Activated CD8-positive, alpha-beta T cell treated with anti-CD3 and anti-CD28 coated beads for 36 hours (primary cell): ENCODE results near the gene ARHGDIB. TPM values are rescaled to one million over a fixed set of nuclear protein-coding genes. Genes with fewer than 3 reads are reported as not detected.

ENCODE experiments used
- ATAC-seq: fragments of 200-7000 bp; cut with Tn5 transposase; one replicate; pipeline ENCODE4 v1.10.0; 2021; ENCODE audit warnings: mild to moderate bottlenecking, moderate library complexity
- CTCF ChIA-PET: fragments of 350-600 bp; sonication (Branson Sonifier 250); formaldehyde crosslinking; loops from one replicate; lab custom pipeline; 2021; ENCODE audit warnings: antibody characterized with exemption; lab: Charles Lee
- POLR2A ChIA-PET: fragments of 350-600 bp; sonication (Branson Sonifier 250); formaldehyde crosslinking; loops from one replicate; lab custom pipeline; 2021; ENCODE audit warnings: antibody characterized with exemption; lab: Charles Lee
- DNase-seq: peaks from one replicate; pipeline ENCODE4 v3.0.0-alpha.2; 2020
- H3K27ac Mint-ChIP-seq: one replicate; pipeline ENCODE4 v1.8.0; 2021; ENCODE audit warnings: mild to moderate bottlenecking, mixed read lengths
- H3K27me3 Mint-ChIP-seq: one replicate; pipeline ENCODE4 v1.8.0; 2021; ENCODE audit warnings: mixed read lengths
- H3K36me3 Mint-ChIP-seq: one replicate; pipeline ENCODE4 v1.8.0; 2021; ENCODE audit warnings: low read depth, mixed read lengths
- H3K4me1 Mint-ChIP-seq: one replicate; pipeline ENCODE4 v1.8.0; 2021; ENCODE audit warnings: low read depth, mixed read lengths
- H3K4me3 Mint-ChIP-seq: one replicate; pipeline ENCODE4 v1.8.0; 2021; ENCODE audit warnings: mild to moderate bottlenecking, moderate library complexity, mixed read lengths
- H3K9me3 Mint-ChIP-seq: one replicate; pipeline ENCODE4 v1.8.0; 2021; ENCODE audit warnings: mixed read lengths
- CTCF ChIP-seq: fragments of 200-600 bp; IDR thresholded peaks from one replicate; pipeline ENCODE4 v1.8.0; 2022; ENCODE audit warnings: antibody characterized with exemption, mild to moderate bottlenecking
- intact Hi-C: fragments of 100-400 bp; cut with micrococcal nuclease; formaldehyde crosslinking; loops from one replicate; pipeline ENCODE4 v1.10.0; 2022
- total RNA-seq, 2 experiments: library from RNA; stranded (reverse); gene quantifications; one replicate each; pipeline ENCODE4 v1.2.3, GENCODE V29; 2021

The ARHGDIB gene
- total RNA-seq, 2 experiments from 2014 or later = 765 to 771 TPM

GRCh38 chr12:14981049-14981448 lies 19.6 kb upstream of the ARHGDIB start:
- no peak overlapping the region for H3K4me3 Mint-ChIP-seq
- no peaks in the 10 kb centered on the region for H3K27me3 Mint-ChIP-seq
- POLR2A ChIA-PET = interaction anchor here (1.2 to 1.7 kb wide), 3 partner anchors 19 to 25 kb away, joined by 4 to 5 read pairs (median 4); partner anchors contain the start of gene ARHGDIB
- TF ChIP-seq CTCF = no peak
- intact Hi-C loops = no loop called here
- DNase-seq = no peak
- peaks cover 55% of the 10 kb centered on the region for H3K4me1 Mint-ChIP-seq
- H3K36me3 Mint-ChIP-seq = no peaks in the 10 kb centered on the region
- ATAC-seq = no peak
- H3K9me3 Mint-ChIP-seq = no peaks in the 10 kb centered on the region
- CTCF ChIA-PET = interaction anchor here (0.9 to 1.4 kb wide), 3 partner anchors 13 to 19 kb away, joined by 3 read pairs; partner anchors contain the start of gene ARHGDIB
- no peak overlapping the region for H3K27ac Mint-ChIP-seq

DNA sequence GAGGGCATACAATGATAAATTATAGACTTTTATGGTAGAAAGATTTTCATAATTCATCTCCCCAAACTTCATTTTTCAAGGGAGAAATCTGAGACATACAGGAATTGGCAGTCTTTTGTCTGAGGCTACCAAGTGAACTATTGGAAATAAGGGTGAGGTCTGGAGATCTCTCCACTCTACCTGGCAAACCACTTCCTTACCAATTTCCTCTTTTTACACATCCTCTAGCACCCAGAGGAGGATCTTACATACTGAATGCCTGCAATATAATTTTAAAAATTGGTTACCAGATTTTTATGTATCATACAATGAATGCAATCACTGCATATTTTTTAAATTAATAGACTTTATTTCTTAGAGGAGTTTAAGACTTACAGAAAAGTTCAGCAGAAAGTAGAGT lies 18.1 kb upstream of the ARHGDIB start:
- ChIA-PET POLR2A (interaction anchor here (1.7 to 3.1 kb wide), 2 partner anchors 17 to 23 kb away, joined by 5 to 11 read pairs; partner anchors contain the start of gene ARHGDIB), CTCF (no interaction called here)
- DNase-seq (no peak), ATAC-seq (no peak)
- Mint-ChIP-seq H3K36me3 (no peaks in the 10 kb centered on the region), H3K4me1 (peaks cover 49% of the 10 kb centered on the region), H3K4me3 (no peak overlapping the region), H3K9me3 (no peaks in the 10 kb centered on the region), H3K27ac (no peak overlapping the region), H3K27me3 (no peaks in the 10 kb centered on the region)
- intact Hi-C loops = no loop called here
- TF ChIP-seq CTCF = no peak

- no peak for TF ChIP-seq CTCF
- ChIA-PET CTCF (no interaction called here), POLR2A (no interaction called here)
- intact Hi-C loops = no loop called here
- no peaks in the 10 kb centered on the region for H3K9me3 Mint-ChIP-seq
- H3K27ac Mint-ChIP-seq = no peak overlapping the region
- H3K4me1 Mint-ChIP-seq = peaks cover 43% of the 10 kb centered on the region
- H3K36me3 Mint-ChIP-seq = no peaks in the 10 kb centered on the region
- H3K27me3 Mint-ChIP-seq = no peaks in the 10 kb centered on the region
- ATAC-seq (no peak), DNase-seq (no peak)
- no peak overlapping the region for H3K4me3 Mint-ChIP-seq
Observed at GRCh38 chr12:14976658-14977057, 15.3 kb upstream of the ARHGDIB start.

- no peaks in the 10 kb centered on the region for H3K9me3 Mint-ChIP-seq
- POLR2A ChIA-PET = interaction anchor here (0.9 to 2.3 kb wide), 2 partner anchors 11 to 13 kb away, joined by 4 to 9 read pairs; no protein-coding TSS in a partner anchor
- DNase-seq = no peak
- peaks cover 39% of the 10 kb centered on the region for H3K4me1 Mint-ChIP-seq
- no peaks in the 10 kb centered on the region for H3K36me3 Mint-ChIP-seq
- H3K27me3 Mint-ChIP-seq = no peaks in the 10 kb centered on the region
- CTCF ChIA-PET = interaction anchor here (1.0 kb wide), 1 partner anchor 130 kb away, joined by 3 read pairs; no protein-coding TSS in a partner anchor
- intact Hi-C loops = no loop called here
- no peak for ATAC-seq
- TF ChIP-seq CTCF = no peak
- no peak overlapping the region for H3K27ac Mint-ChIP-seq
- H3K4me3 Mint-ChIP-seq = no peak overlapping the region
Observed at GRCh38 chr12:14975457-14975856, 14.1 kb upstream of the ARHGDIB start.

DNA sequence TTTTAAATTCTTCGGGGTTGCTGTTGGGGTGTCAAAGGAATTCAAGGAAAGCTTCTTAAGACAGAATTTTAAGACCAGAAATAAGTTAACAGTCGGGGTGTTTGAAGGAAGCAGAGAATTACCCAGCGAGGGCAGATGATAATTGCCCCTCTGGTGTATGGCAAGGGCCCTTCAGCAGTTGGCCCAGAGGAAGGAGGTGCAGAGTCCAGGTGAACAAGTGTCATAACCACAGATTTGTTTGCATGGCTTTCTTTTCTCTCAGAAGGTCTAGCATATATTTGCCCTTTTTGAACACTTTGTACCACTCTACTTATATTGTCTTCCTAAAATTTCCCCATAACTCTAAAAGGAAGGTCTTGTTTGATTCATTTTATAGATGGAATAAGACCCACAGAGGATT lies 13.2 kb upstream of the ARHGDIB start:
- H3K36me3 Mint-ChIP-seq = no peaks in the 10 kb centered on the region
- CTCF ChIA-PET = interaction anchor here (1.3 kb wide), 1 partner anchor 9 kb away, joined by 4 read pairs; no protein-coding TSS in a partner anchor
- TF ChIP-seq CTCF = no peak
- DNase-seq (no peak), ATAC-seq (no peak)
- H3K9me3 Mint-ChIP-seq = no peaks in the 10 kb centered on the region
- H3K27me3 Mint-ChIP-seq = no peaks in the 10 kb centered on the region
- intact Hi-C loops = no loop called here
- POLR2A ChIA-PET = interaction anchor here (2.3 kb wide), 1 partner anchor 10 kb away, joined by 9 read pairs; no protein-coding TSS in a partner anchor
- H3K27ac Mint-ChIP-seq = no peak overlapping the region
- no peak overlapping the region for H3K4me3 Mint-ChIP-seq
- H3K4me1 Mint-ChIP-seq = peaks cover 43% of the 10 kb centered on the region
